Measurements from ENCODE around the gene GUCA1C. TPM values are rescaled to one million over a fixed set of nuclear protein-coding genes. Genes with fewer than 3 reads are reported as not detected.

Gene GUCA1C
- total and polyA plus RNA-seq, 10 of the 15 experiments (the other 5 are each of a cell fraction or from before 2014, with no cell fraction given): not detected

- Histone ChIP-seq H3K4me1 (ENCODE audit: control insufficient read depth, insufficient read depth, low read length) (no peaks in the 10 kb centered on the region), H3K27me3 (replicated peaks in 1 of 2; ENCODE audit: control insufficient read depth in 2 of 2, insufficient read depth in 2 of 2, low read length in 1 of 2) (no peaks in the 10 kb centered on the region), H4K20me1 (ENCODE audit: control insufficient read depth, insufficient read depth) (no peaks in the 10 kb centered on the region), H2AFZ (ENCODE audit: control insufficient read depth, low read depth, low read length) (no peak overlapping the region), H3K9ac (ENCODE audit: control insufficient read depth, insufficient read depth, low read length) (no peak overlapping the region), H3K9me3 (replicated peaks; ENCODE audit: control insufficient read depth, insufficient read depth, low read length) (no peaks in the 10 kb centered on the region), H3K27ac (ENCODE audit: control insufficient read depth, insufficient read depth) (no peak overlapping the region), H3K4me2 (ENCODE audit: control insufficient read depth, insufficient read depth) (no peak overlapping the region), H3K36me3 (ENCODE audit: control insufficient read depth in 2 of 2, insufficient read depth in 2 of 2, low read length in 1 of 2) (no peaks in the 10 kb centered on the region), H3K79me2 (ENCODE audit: control insufficient read depth, insufficient read depth, low read length) (no peaks in the 10 kb centered on the region), H3K4me3 (no peak overlapping the region)
- RAD21 ChIA-PET (ENCODE audit: unreplicated experiment): no interaction called here
- intact Hi-C loops (cut with micrococcal nuclease; ENCODE audit: unreplicated experiment): no loop called here
- DNase-seq (ENCODE audit: low read depth, low spot score) (no peak), ATAC-seq (no peak; the same call in 2 of the 3 replicates), FAIRE-seq (no peak)
- CTCF ChIA-PET: no interaction called here
- POLR2A ChIA-PET: no interaction called here
- in situ Hi-C loops (cut with MboI): no loop called here
- SMC1A ChIA-PET (ENCODE audit: uncharacterized antibody, unreplicated experiment): interaction anchor here (1.1 kb wide), 1 partner anchor 10 kb away, joined by 3 read pairs; no protein-coding TSS in a partner anchor
- no TSS peak for BruUV-seq (replicated peaks)
- WGBS (ENCODE audit: insufficient coverage, insufficient replicate concordance, low lambda C conversion rate, missing lambda C conversion rate): 74% methylated on average over 6 of the region's 6 CpGs
- TF ChIP-seq NBN (IDR thresholded peaks at IDR 0.05) (no peak), POLR2A (IDR thresholded peaks at IDR 0.05; ENCODE audit: low read depth, low read length) (no peak), SP1 (IDR thresholded peaks at IDR 0.05; ENCODE audit: low read depth, low read length) (no peak), SPI1 (IDR thresholded peaks at IDR 0.05; ENCODE audit: borderline replicate concordance, insufficient read depth, low read depth, low read length) (no peak), MYB (IDR thresholded peaks at IDR 0.05; ENCODE audit: borderline replicate concordance, low read depth, low read length) (no peak), RCOR1 (conservative IDR thresholded peaks at IDR 0.05; ENCODE audit: low read depth, low read length) (no peak)
- TF ChIP-seq, protein P1, sequence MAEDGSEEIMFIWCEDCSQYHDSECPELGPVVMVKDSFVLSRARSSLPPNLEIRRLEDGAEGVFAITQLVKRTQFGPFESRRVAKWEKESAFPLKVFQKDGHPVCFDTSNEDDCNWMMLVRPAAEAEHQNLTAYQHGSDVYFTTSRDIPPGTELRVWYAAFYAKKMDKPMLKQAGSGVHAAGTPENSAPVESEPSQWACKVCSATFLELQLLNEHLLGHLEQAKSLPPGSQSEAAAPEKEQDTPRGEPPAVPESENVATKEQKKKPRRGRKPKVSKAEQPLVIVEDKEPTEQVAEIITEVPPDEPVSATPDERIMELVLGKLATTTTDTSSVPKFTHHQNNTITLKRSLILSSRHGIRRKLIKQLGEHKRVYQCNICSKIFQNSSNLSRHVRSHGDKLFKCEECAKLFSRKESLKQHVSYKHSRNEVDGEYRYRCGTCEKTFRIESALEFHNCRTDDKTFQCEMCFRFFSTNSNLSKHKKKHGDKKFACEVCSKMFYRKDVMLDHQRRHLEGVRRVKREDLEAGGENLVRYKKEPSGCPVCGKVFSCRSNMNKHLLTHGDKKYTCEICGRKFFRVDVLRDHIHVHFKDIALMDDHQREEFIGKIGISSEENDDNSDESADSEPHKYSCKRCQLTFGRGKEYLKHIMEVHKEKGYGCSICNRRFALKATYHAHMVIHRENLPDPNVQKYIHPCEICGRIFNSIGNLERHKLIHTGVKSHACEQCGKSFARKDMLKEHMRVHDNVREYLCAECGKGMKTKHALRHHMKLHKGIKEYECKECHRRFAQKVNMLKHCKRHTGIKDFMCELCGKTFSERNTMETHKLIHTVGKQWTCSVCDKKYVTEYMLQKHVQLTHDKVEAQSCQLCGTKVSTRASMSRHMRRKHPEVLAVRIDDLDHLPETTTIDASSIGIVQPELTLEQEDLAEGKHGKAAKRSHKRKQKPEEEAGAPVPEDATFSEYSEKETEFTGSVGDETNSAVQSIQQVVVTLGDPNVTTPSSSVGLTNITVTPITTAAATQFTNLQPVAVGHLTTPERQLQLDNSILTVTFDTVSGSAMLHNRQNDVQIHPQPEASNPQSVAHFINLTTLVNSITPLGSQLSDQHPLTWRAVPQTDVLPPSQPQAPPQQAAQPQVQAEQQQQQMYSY (CRISPR knock-in tag; IDR thresholded peaks at IDR 0.05): no peak
- TF ChIP-seq, protein P2, sequence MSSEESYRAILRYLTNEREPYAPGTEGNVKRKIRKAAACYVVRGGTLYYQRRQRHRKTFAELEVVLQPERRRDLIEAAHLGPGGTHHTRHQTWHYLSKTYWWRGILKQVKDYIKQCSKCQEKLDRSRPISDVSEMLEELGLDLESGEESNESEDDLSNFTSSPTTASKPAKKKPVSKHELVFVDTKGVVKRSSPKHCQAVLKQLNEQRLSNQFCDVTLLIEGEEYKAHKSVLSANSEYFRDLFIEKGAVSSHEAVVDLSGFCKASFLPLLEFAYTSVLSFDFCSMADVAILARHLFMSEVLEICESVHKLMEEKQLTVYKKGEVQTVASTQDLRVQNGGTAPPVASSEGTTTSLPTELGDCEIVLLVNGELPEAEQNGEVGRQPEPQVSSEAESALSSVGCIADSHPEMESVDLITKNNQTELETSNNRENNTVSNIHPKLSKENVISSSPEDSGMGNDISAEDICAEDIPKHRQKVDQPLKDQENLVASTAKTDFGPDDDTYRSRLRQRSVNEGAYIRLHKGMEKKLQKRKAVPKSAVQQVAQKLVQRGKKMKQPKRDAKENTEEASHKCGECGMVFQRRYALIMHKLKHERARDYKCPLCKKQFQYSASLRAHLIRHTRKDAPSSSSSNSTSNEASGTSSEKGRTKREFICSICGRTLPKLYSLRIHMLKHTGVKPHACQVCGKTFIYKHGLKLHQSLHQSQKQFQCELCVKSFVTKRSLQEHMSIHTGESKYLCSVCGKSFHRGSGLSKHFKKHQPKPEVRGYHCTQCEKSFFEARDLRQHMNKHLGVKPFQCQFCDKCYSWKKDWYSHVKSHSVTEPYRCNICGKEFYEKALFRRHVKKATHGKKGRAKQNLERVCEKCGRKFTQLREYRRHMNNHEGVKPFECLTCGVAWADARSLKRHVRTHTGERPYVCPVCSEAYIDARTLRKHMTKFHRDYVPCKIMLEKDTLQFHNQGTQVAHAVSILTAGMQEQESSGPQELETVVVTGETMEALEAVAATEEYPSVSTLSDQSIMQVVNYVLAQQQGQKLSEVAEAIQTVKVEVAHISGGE (CRISPR knock-in tag; IDR thresholded peaks at IDR 0.05): no peak
- TF ChIP-seq, protein P3, sequence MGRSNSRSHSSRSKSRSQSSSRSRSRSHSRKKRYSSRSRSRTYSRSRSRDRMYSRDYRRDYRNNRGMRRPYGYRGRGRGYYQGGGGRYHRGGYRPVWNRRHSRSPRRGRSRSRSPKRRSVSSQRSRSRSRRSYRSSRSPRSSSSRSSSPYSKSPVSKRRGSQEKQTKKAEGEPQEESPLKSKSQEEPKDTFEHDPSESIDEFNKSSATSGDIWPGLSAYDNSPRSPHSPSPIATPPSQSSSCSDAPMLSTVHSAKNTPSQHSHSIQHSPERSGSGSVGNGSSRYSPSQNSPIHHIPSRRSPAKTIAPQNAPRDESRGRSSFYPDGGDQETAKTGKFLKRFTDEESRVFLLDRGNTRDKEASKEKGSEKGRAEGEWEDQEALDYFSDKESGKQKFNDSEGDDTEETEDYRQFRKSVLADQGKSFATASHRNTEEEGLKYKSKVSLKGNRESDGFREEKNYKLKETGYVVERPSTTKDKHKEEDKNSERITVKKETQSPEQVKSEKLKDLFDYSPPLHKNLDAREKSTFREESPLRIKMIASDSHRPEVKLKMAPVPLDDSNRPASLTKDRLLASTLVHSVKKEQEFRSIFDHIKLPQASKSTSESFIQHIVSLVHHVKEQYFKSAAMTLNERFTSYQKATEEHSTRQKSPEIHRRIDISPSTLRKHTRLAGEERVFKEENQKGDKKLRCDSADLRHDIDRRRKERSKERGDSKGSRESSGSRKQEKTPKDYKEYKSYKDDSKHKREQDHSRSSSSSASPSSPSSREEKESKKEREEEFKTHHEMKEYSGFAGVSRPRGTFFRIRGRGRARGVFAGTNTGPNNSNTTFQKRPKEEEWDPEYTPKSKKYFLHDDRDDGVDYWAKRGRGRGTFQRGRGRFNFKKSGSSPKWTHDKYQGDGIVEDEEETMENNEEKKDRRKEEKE (IDR thresholded peaks at IDR 0.05): no peak
Observed at GRCh38 chr3:108863799-108864135, 89.9 kb downstream of the GUCA1C start.

Data from GM12878 (cell line).